Measurements from ENCODE around the gene DNAJC28.
A peak's percentile ranks its signal among the peaks of the same experiment; 100 is the strongest.

Gene DNAJC28

DNA sequence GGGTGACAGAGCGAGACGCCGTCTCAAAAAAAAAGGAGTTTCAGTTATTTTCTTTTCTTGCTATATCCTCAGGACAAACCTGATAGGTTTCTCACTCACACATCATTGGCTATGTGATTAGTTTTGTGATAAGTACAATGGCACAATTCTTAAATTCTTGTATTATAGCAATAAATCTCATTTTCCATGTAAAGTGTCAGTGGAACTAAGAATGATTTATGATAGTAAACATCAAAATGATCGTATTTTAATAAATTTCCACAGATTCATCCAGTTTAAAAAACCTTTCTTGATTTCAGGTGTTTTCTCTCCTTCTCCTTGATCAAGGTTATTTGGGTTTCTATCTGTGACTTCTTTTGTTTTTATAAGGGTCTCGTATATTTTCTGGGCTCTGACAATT lies 3.5 kb downstream of the DNAJC28 start:
- H3K4me3 ChIP-seq (replicated peaks; ENCODE audit: low read depth, low read length) = no peak overlapping the region
- TF ChIP-seq, protein P1, sequence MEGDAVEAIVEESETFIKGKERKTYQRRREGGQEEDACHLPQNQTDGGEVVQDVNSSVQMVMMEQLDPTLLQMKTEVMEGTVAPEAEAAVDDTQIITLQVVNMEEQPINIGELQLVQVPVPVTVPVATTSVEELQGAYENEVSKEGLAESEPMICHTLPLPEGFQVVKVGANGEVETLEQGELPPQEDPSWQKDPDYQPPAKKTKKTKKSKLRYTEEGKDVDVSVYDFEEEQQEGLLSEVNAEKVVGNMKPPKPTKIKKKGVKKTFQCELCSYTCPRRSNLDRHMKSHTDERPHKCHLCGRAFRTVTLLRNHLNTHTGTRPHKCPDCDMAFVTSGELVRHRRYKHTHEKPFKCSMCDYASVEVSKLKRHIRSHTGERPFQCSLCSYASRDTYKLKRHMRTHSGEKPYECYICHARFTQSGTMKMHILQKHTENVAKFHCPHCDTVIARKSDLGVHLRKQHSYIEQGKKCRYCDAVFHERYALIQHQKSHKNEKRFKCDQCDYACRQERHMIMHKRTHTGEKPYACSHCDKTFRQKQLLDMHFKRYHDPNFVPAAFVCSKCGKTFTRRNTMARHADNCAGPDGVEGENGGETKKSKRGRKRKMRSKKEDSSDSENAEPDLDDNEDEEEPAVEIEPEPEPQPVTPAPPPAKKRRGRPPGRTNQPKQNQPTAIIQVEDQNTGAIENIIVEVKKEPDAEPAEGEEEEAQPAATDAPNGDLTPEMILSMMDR (IDR thresholded peaks at IDR 0.05; ENCODE audit: low read length, missing control alignments) = no peak
- DNase-seq (ENCODE audit: low read depth) = no peak

DNA sequence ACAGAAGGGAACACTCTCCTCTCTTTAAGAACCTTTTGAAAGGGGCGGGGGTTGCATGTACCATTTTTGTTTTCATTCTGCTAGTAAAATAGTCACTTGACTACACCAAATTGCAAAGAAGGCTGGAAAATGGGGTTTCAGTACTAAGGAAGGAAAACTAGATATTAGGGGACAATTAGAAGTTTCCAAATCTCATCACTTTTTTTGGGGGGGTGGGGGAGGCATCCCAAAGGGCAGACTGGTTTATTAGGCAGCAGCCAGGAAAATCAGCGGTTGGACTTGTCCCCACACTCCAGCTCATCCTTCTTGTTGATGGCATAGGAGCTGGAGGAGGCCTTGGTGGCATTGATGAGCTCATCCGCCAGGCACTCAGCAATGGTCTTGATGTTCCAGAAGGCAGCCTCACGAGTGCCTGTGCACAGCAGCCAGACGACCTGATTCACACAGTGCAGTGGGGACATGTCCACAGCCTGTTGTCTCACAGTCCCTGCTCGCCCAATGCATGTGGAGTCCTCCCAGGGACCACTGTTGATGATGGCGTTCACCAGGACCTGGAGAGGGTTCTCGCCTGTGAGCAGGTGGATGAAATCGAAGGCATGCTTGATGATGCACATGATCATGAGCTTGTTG lies 10.1 kb downstream of the DNAJC28 start:
- no peak for DNase-seq (ENCODE audit: low read depth)
- TF ChIP-seq, protein P1 (IDR thresholded peaks at IDR 0.05; ENCODE audit: low read length, missing control alignments) = no peak
- H3K4me3 ChIP-seq (replicated peaks; ENCODE audit: low read depth, low read length) = no peak overlapping the region

GRCh38 chr21:33480481-33481103 lies 10.9 kb downstream of the DNAJC28 start:
- TF ChIP-seq, protein P1 (IDR thresholded peaks at IDR 0.05; ENCODE audit: low read length, missing control alignments) = no peak
- DNase-seq (ENCODE audit: low read depth) = no peak
- peak overlapping the region; percentile 81 for H3K4me3 ChIP-seq (replicated peaks; ENCODE audit: low read depth, low read length)

DNA sequence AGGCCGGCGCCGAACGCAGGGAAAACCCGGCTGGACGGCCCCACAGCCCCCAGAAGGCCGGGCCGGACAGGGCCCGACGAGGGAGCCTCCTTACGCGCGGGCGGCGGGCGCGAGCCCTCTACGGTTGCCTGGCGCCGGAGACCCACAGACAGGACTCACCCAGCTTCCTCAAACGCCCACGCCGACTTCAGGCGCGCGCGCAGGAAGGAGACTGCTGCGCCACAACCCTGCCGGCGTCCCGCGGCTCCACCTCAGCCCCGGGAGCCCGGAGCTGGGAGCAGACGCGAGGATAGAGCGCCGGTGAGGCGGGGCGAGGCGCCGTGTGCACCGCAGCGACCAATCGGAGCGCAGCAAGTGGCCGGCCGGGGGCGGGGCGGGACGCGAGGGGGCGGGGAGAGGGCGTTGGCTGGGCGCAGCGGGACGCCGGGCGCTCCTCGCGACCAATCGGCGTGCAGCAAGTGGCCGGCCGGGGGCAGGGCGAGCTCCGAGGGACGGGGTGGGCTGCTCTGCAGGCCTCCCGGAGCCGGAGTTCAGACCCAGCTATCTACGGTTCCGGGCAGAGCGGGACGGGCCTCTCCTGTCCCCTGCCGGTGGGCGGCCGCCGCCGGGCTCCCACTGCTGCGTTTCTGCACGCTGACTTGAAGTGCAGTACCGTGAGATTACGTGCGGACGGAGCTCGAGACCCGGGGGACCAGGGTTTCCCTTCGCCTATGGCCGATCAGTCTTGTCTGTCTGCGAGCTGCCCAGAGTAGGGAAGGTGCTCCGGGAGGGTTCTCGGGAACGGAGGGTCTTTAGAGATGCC lies 11.6 kb downstream of the DNAJC28 start, which contains the start of gene TMEM50B:
Gene TMEM50B, minus strand, starts transcription at position 296 of the 802 bp plus-strand sequence. CDS start 11,089 bp downstream, outside the sequence.
- peak; percentile 96 for DNase-seq (ENCODE audit: low read depth)
- TF ChIP-seq, protein P1 (IDR thresholded peaks at IDR 0.05; ENCODE audit: low read length, missing control alignments) = peak; percentile 27
- H3K4me3 ChIP-seq (replicated peaks; ENCODE audit: low read depth, low read length) = peak within 1 kb of the TSS; percentile 87

DNA sequence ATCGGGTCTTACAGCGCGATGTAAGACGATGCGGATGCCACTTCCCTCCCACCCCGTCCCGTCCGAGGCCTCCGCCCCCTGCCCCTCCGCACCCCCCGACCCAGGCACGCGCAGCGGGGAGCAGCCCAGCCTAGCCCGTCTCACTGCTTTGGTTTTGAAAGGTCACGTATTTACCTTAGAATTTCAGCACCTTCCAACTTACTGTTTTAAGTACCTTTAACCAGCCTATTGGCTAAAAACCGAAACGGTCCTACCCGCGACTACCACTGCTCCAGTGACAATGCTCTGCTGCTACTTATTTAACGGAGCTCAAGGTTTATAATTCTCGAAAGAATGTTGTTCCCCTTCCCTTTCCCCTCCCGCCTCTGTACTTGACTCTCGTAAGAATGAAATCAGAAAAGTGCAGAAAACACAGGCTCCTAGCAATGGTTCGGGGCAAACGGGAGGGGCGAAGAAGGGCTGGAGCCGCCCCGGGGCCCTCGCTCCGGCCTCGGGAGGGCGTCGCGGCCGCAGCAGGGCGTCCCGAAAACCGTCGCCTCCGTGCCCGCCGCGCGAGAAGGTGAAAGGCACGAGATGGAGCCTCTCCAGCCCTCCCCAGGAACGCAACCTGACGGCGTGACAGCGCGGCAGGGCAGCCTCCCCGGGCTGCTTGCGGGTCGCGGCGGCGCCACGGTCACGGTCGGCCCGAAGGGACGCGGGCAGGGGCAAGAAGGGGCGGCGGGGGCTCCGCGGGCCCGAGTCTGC lies 12.4 kb downstream of the DNAJC28 start:
- H3K4me3 ChIP-seq (replicated peaks; ENCODE audit: low read depth, low read length) = peak overlapping the region; percentile 87
- DNase-seq (ENCODE audit: low read depth) = peak; percentile 31
- TF ChIP-seq, protein P1 (IDR thresholded peaks at IDR 0.05; ENCODE audit: low read length, missing control alignments) = no peak

GRCh38 chr21:33478182-33478581 lies 13.3 kb downstream of the DNAJC28 start:
- TF ChIP-seq, protein P1 (IDR thresholded peaks at IDR 0.05; ENCODE audit: low read length, missing control alignments) = no peak
- peak overlapping the region; percentile 87 for H3K4me3 ChIP-seq (replicated peaks; ENCODE audit: low read depth, low read length)
- DNase-seq (ENCODE audit: low read depth) = no peak

All from fibroblast of pulmonary artery (primary cell).